Amygdala (tissue), 56 donors: ENCODE data around the gene SORCS2.

Source experiments
- DNase-seq, 56 donors: peaks; one replicate each; lab custom pipeline; 2025; lab: John Stamatoyannopoulos, UW

Gene SORCS2

DNA sequence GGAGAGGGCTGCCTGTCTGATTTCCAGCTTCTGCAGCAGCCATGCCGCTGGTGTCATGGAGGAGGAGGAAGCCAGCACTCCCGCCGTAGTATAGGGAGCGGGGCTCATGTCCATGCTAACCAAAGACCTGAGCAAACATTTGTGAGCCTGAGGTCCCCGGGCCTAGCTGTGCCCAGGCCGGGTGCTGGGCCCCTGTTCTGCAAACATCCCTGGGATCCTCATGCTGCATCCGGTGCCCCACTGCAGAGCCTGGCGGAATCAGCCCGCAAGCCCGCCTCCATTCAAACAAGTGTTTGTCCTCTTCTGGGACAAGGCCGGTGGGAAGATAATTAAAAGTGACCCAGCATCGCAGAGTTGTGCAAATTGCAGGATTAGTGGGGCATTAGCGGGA is 106.3 kb downstream of the SORCS2 start:
- DNase-seq = peak in 4 of 56 donors; percentile 18 to 49 (median 48)

DNA sequence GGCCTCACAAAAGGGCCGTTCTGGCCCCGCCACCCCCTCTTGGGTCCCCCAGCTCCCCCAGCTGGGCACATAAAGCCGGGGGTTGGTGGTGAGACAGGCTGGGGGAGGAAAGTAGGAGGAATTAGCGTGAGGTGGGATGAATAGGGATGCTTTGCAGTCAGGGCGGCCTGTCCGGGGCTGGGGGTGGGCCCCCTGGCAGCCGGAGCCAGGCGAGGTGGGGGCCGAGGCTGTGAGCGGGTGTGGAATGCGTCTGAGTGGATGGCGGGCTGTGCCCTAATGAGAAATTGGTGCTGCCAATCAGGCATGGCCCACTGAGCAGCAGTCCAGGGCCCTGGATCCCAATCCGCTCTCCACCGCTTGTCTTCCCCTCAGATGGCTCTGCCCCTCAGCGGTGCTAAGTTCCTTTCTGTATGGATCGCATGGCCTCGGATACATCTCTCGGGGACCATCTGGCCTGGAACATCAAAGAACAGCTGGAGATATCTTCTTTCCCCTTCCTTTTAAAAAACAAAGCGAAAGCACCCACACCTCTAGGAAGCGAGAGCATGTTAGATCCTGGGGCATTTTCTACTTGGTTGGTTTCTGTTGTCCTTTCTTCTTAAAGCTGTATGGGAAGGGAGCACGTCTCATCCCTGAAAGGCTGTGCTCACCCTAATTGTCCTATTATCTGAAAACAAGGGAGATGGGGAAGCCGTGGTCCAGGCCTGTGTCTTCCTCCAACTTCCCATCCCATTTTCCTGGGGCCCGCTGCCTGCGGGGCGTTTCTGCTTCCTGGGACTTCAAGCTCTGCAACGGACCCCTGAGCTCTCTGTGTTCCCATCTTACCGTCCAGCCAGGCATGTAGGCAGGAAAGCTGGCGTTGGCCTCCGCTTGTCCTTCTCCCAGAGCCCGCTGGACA is 106.9 kb downstream of the SORCS2 start:
- peak in 2 of 56 donors; percentile 27 to 53 for DNase-seq

DNA sequence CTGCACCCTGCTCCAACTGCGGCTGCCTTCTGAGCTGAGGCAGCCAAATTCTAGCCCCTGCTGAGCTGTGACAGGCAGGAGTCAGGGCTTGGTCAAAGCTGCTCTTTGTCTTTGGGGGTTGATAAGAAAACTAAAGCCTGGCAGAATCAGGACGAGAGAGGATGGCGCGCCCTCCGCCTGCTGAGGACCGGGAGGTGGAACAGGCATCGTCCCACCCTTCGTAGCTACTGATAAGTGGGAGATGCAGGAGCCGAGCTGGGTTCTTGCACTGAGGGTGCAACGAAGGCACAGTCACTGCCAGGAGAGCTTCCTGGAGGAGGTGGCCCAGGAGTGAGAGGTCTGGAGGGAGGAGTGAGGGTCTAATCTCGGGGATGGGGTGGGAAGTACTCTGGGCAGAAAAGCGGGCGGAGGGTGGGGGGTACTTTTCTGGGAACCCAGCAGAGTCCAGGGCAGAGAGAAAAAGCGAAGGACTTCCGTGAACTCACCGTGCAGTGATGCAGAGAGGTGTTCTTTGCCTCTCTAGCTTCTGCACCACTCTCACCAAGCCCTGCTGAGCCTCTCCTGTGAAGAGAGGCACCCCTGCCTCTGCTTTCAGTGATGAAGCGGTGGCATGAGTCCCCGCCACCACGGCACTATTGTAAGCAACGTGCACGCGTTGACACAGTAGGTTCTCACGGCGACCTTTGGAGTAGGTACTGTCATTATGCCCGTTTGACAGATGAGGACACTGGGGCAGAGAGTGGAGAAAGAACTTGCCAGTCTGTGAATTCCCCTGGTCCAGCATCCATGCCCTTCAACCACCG is 107.8 kb downstream of the SORCS2 start:
- no peak for DNase-seq

DNA sequence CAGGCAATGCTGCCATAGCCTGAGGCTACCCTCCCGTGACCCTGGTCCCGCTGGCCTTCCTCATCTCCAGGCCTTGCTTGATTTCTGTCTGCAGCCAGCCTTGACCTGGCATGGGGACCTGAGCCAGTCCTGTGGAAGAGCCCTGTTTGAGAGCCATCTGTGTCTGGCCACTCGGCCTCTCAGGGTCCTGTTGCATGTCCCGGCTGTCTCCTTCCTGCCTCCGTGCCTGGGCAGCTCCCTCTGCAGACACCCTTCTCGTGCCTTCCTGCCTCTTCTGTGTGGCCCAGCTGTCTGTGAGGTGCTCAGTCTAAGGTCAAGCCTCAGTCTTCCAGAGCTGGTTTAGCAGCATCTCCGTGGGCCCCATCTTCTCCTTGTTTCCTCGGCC is 108.4 kb downstream of the SORCS2 start:
- DNase-seq = no peak

DNA sequence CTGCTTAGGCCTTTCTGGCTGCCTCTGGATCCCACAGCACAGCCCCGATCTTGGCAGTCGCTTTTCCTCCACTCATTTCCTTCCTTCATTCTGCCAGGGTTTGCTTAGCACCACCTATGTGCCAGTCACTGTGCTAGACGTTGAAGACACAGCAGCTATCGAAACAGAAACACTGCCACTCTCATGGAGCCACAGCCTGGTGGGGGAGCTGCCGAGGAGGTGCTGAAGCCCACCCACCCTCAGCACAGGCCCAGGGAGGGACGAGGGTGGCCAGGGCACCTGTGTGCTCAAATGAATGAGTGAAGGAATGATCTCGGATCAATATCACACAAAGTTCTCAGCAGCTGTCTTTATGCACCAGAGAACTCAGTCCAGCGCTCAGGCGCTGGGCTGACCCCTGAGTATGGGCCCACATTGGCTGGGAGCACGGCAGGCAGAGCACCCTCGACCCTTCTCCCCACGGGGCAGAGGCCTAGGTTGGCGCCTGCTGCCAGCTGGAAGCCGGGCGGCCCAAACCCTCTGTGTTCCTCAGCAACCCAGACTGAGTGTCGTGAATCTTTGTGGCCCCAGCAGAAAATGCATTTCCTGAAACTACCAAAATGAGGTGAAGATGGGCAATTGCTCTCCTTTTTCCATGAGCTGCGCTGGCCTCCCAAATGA is 108.9 kb downstream of the SORCS2 start:
- DNase-seq = no peak

GRCh38 chr4:7301846-7302630 is 109.7 kb downstream of the SORCS2 start:
- no peak for DNase-seq

DNA sequence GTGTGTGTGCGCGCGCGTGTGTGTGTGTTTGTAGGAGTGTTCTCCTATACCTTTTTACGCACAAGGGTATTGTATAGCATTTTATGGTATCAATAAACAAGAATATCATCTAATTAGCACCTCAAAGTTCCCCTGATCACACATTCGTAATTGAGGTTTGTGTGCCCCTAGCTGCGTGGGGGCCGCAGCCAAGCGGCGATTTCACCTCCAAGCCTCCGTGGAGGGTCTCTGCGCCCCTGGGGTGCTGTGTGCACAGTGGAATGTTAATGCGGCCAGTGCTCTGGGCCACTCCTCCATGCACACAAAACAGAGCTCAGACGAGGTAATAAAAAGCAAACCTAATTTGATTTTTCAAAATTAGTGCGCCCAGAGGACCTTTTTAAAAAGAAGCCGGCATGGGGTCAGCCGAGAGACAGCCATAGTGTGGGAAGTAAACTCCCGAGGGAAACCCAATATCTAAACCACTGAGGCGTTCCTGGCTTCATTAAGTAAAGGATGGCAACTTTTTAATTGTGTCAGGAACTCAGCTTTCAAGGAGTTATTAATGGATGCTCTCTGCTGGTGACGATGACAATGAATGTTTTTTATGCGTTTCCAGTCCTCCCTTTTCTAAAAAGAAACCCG is 110.6 kb downstream of the SORCS2 start:
- DNase-seq = no peak

GRCh38 chr4:7303561-7303960 is 111.2 kb downstream of the SORCS2 start:
- no peak for DNase-seq

GRCh38 chr4:7304436-7304835 is 112.1 kb downstream of the SORCS2 start:
- no peak for DNase-seq

DNA sequence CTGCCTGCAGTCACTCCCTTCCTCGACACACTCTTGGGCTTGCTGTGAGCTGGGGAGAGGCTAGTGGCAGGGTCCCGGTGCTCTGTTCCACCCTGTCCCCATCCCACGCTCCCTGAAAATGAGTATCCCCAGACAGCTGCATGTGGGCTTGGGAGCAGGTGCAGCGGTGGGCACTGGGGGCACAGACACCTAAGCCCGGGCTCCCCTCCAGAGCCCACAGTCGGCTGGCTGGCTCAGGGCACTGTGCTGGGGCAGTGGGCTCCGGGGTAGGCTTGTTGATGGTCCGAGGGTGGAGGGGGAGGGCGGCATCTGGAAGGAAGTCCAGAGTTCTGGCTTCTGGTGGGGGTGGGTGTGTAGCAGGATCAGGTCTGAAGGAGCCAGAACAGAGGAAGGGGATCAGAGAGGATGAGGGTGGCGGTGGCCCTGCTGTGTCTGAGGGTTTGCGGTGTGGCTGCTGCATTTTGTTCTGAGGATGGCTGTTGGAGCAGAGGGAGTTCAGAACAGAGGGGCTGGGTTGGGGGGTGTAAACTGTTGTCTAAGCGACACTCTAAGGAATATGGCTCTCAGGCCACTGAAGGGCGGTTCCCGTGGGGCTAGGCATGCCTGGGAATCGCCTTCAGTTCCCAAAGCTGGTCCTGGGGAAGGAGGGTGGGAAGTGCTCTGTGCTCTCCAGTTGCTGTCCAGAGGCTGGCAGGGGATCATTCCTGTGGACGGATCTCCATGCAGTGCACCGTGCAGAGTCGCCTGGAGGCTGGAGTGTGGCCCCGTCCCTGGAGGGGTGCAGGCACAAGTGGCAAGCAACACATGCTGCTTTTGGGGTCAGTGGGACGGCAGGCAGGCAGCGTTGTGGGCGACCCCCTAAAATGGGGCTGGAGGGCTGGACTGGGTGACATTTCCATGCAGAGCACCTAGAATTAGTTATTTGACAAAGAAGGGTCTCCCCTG is 114.0 kb downstream of the SORCS2 start:
- DNase-seq = no peak

- no peak for DNase-seq
These were observed 114.6 kb downstream of the SORCS2 start for GRCh38 chr4:7306986-7307385.

DNA sequence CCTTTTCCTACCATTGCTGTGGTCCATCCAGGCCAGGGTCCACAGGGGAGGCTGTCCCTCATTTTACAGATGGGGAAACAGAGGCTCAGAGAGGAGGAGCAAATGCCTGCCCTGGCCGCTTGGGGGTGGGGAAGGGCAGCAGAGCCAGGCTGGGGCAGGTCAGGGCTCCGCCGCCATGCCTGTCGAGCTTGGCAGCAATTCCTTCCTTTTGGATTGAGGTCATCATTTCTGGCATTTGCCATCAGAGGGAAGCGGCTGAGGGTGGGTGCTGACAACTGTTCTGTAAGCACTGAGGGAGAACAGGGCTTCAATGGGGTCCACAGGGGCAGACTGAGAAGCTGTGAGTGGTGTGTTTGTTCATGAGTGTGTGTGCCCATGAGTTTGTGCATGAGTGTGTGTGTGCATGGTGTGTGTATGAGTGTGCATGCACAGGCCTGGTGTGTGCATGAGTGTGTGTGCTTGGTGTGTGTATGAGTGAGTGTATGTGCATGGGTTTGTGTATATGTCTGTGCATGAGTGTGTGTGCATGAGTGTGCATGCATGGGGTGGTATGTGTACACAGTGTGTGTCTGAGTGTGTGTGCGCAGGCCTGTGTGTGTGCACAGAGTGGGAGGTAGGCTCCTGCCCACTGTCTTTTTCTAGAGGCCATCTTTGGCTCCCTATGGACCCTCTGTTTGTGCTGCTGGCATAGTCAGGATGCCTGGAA is 115.2 kb downstream of the SORCS2 start:
- DNase-seq = peak in 6 of 56 donors; percentile 25 to 43 (median 38)

- DNase-seq = no peak
These were observed 116.8 kb downstream of the SORCS2 start for GRCh38 chr4:7309181-7309580.

DNA sequence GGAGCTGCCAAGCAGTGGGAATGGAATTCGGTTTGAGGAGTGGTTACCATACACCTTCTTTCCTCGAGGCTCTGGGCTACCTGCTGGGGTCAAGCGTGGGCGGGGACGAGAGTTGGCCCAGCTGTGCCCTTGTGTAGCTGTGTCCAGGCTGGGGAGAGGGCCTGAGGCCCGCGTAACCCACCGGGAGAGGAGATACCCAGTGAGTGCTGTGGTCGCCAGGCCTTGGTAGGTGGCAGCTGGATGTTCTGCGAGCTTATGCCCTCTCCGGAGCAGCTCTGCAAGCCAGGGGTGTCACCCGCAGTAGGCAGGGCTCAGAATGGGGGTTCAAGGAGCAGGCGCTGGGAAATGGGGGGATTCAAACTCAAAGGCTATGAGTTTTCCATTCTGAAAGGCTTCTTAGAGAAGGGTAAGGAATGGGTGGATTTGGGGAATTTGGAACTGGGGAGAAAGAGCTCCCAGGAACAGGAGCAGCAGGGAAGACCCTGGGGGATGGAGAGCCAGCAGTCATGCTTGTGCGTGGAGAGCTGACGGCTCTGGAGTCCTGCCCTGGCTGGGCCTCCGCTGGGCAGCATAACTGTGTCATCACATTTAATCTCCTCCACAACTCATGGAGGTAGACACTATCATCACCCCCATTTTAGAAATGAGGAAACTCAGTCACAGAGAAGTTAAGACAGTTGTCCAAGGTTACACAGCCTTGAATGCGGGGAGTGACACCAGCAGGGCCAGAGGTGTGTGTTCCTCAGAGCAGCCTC is 117.5 kb downstream of the SORCS2 start:
- DNase-seq = no peak

GRCh38 chr4:7310451-7310850 is 118.1 kb downstream of the SORCS2 start:
- no peak for DNase-seq

DNA sequence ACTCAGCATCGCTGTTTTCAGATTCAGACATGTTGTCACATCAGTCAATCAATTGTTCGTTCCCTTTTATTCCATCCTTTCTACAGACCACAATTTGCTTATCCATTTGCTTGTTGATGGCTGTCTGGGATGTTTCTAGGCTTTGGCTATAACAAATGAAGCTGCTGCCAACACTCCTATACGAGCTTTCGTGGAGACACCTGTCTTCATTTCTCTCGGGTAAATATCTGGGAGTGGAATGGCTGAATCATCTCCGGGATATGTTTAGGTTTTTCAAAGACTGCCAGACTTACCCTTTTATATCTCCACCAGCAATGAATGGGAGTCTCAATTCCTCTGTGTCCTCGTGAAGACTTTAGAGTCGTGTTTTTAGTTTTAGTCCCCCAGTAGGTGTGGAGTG is 118.9 kb downstream of the SORCS2 start:
- DNase-seq = no peak

DNA sequence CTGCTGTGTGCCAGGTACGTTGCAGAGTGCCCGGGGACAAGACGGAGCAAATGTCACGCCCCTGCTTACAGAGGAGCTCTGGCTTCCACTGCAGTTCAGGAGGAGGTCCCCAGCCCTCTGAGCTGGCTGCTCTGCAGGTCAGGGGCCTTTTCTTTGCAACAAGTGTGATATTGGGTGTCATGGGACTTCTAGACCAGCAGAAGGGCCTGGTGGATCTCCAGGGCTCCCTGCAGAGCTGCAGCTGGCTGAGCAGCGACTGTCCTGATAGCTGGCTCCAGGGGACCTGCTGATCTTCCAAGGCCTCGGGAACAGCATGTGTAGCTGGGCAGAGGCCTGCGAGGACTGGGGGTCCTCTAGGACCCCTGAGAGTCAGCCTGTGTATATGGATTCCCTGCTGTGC is 120.4 kb downstream of the SORCS2 start:
- no peak for DNase-seq
